Stimulated activated CD4-positive, alpha-beta T cell treated with anti-CD3 and anti-CD28 coated beads, Interleukin-4, amount 100 ng/mL, for 24 hours (primary cell): ENCODE measurements around the gene BNC2.

ENCODE experiments used
- DNase-seq: peaks from one replicate; pipeline ENCODE4 v3.0.0-alpha.2; 2020

Gene BNC2

DNA sequence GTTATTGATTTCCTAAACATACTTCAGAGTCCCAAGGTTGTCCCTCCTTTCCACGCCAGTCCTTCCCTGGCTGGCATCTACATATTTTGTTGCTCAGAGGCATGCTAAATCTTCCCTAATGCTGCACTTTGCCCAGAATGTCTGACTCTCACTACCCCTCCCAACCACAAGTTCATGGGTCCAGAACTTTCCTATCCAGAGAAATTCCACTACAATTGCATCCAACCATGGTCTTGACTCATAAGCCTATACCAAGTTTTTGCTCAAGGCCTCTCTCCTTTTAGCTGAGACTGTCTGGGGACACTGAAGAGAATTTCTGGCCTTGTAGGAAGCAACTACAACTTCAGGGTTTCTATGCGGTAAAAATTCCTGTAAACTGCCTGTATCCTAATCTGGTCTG lies 206.3 kb downstream of the BNC2 start:
- no peak for DNase-seq

- no peak for DNase-seq
Measured at GRCh38 chr9:16661816-16662215, 208.7 kb downstream of the BNC2 start.

DNA sequence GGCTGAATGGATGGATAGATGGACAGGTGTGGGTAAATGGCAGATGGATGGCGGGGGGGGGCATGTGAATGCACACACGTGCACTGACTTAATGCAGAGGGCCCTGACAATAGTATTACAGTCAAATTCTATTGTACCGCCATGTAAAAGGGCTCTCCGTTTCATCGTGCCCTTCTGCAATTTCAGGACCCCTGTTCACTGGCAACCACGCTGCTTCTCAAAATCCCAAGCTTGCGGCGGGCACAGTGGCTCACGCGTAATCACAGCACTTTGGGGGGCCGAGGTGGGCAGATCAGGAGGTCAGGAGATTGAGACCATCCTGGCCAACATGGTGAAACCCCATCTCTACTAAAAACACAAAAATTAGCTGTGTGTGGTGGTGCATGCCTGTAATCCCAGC lies 211.4 kb downstream of the BNC2 start:
- no peak for DNase-seq

- DNase-seq = no peak
Measured at GRCh38 chr9:16656432-16657169, 213.9 kb downstream of the BNC2 start.

DNA sequence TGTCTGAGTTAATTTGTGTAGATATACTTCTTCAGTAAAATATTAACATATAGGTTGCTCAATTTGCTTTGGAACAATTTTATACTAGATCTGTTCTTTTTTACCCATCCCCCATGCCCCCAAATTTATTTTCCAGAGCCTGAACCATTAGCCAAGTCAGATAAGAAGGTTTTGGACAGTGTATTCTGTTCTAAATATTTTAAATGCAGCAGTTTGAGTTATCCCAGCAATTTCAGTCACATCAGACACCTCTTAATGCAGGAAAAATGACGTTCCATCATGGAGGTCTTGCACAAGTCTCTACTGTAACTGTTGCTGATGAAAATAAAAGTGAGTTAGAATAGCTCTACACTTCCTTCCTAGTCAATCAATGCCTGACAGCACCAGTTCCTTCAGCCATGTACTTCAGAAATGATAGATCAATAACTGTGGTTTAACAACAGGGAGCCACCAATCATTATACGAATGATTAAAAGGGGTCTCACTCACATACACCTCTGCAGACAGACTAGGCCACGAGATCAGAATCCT lies 215.8 kb downstream of the BNC2 start:
- DNase-seq = no peak

DNA sequence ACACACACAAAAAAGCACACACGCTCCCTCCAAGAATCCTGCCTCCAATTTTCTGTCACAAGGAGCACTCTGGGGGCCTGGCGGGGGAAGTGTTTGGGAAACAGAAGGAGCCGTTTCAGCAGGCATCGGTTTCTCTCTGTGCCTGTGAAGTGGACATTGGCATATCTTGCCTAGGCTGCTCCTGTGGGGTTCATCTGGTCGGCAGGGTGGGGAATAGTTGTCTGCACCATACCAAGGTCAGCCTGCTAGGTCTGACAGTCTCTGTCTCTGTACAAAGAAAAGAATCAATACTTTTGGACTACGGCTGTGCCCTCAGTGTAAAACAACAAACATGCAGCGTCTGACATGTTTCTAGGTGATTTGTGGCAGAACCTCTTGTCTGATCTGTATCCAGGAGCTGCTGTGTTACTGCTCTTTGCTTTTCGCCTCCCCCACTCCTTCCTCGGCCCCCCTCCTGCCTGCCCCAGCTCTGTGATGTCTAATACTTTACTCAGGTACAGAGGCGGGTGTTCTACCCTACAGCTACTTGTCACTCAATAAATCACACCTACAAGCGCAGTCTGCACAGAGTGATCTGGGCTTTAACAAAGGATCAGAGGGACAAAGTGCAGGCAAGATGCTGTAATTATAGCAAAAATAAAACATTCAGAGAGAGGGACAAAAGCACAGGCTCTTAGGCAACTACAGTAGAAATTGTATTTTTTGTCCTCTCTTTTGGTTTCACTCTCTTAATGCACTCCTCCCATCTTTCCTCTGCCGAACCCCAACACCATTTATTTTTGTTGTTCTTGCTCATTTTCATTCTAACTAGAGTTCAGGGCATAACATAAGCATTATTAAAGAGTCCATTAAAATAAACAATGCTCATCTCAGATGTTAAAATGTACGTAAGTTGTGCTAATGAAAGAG lies 216.7 kb downstream of the BNC2 start:
- DNase-seq = no peak

DNA sequence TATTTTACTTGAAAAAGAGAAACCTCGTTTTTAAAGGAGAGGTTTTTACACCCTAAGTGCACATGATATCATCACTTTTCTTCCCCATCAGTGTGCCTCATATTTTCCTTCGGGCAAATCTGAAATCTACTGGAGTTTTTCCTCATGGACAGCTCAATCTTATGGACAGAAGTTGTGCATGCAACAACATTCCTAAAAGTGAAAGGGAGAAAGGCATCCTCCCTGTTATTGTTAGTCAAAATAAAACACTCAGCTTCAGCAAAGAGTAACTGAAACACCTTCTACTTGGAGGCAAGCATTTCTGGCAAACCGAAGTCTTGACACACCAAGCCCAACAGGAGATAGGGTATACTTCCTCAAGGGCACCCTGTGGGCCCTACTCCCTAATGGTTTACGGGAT lies 217.9 kb downstream of the BNC2 start:
- DNase-seq = no peak

DNA sequence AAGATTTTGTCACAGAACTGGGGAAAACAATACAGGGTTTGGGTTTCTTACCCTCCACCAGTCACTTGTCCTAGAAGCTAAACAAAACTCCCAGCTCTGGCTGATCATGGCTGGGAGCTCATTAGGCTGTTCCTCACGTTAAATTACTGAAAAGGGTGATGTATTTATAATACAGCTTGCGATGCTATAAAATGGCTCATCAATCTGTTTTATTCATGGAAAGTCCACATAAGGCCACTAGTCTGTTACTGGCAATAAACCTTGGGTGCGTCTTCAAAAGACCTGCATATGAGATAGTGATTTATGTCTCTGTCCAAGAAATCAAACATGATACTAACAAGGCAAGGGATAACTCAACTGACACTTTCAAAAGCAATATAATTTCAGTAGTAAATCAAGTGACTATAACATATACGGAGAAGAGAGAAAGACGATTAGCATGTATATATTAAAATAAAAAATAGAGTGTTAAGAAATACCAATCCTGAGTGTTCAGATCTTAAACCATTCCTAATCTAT lies 219.0 kb downstream of the BNC2 start:
- DNase-seq = no peak

DNA sequence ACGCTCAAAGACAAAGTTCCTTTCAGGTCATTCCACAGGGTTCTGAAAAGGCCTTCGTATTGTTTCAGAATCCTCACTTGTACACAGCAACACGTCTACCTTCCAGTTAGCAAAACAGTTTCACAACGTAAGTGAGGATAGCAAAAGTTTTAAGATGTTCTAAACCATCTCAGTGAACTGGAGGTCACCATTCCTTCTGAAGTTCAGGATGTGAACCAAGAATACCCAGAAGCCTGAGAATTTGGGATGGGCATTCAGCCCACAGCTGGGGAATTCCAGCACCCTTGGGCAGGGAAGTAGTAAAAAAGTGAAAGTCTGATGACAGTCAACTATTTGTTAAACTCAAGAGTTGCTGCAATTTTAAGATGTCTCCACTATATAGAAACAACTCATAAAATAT lies 224.5 kb downstream of the BNC2 start:
- no peak for DNase-seq

DNA sequence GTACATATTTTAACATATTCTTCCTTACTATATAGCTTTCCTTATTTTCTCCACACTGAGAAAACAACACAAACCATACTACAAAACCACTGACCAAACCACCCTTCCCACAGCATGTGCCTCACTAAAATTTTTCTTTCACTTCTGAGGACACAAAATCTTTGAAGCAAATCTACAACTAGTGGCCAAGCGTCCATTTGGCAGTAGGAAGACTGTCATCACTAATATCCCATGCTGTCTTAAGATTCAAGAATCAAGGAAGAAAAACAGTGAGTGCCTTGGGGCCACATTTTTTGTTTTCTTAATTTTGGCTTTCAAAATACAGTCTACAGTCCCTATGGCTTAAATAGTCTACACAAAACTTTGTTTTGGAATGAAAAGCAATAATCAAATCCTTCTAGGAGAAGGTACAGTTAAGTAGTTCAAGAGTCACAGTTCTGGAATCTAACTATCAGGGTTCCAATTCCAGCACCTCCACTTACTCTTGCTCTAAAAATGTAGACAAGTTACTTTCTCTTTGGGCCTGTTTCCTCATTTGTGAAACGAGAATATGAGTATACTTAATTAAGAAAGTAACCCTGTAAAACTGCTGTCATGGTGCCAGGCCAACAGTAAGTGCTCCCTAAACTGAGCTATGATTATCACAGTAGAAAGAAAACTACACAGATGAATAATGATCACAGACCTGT lies 227.9 kb downstream of the BNC2 start:
- DNase-seq = no peak

- DNase-seq = no peak
Measured at GRCh38 chr9:16640649-16641048, 229.8 kb downstream of the BNC2 start.

GRCh38 chr9:16639644-16640043 lies 230.8 kb downstream of the BNC2 start:
- DNase-seq = no peak

DNA sequence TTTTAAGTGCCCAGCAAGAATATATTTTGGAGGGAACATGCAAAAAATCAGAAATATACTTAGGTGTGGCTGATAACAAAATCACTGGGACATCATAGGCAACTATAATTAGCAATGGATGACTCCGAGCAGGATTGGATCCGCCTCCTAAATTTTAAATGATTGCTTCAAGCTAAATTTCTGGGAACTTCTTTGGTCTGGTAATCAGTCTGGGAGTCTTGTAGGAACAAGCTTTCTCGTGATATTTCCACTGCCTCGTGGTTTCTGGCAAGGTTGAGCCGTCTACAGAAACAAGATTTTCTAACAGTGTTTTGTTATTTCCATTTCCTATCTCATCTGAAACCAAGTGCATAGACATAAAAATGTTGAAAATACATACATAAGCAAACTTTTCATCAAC lies 232.6 kb downstream of the BNC2 start:
- DNase-seq = no peak

DNA sequence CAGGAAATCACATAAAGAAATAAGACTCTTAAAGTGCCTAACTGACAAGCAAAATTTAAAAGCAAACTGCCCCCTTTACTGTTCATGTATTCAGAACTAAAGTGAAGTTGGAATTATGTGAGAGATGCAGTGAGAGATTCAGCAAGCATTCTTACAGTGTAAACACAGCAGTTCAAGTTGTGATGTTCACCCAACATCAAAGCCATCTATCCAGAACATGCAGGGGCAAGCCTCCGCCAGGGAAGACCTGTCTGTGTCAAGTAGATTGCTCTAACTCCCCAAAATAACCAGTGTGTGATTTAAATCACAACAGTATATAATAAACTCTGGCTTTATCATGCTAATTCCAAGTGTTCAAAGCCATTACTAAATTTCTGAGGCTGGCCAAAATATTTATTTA lies 233.3 kb downstream of the BNC2 start:
- DNase-seq = no peak

DNA sequence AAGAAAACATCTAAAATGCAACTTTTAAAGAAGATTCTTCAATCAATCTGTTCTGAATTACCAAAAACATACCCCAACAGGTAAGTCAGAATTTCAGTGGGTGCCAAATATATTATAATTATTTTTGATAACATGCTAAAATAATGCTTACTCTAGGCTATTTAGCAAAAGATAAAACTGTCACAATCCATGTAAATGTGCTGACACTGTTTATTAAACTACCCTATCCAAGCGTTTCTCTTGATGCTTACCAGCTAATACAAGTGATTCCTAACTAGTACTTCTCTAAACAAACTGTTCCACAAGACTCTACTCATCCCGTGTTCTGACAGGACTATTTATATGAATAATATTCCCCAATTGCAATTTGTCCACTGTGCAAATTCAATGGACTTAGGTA lies 236.7 kb downstream of the BNC2 start:
- DNase-seq = no peak

GRCh38 chr9:16628413-16628812 lies 242.1 kb downstream of the BNC2 start:
- DNase-seq = no peak

DNA sequence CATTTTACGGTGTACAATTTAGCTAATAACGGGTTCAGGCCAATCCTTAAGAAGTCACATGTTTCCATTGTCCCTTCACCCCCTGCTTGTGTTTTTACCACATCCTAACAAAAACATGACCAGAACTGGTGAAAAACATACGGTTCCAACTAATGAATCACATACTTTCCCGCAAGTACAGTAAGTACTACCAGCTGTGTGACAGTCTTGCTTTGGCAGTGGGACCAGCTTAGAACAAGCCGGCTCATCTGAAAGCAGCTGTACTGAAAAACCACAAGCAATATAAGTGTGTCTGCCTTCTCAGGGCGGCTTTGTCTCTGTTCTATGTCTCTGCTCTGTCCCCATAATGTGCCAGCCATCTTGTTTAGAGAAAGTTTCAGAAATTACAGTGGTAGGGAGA lies 242.5 kb downstream of the BNC2 start:
- DNase-seq = no peak

GRCh38 chr9:16627521-16627920 lies 242.9 kb downstream of the BNC2 start:
- no peak for DNase-seq

GRCh38 chr9:16626577-16627130 lies 243.8 kb downstream of the BNC2 start:
- no peak for DNase-seq

DNA sequence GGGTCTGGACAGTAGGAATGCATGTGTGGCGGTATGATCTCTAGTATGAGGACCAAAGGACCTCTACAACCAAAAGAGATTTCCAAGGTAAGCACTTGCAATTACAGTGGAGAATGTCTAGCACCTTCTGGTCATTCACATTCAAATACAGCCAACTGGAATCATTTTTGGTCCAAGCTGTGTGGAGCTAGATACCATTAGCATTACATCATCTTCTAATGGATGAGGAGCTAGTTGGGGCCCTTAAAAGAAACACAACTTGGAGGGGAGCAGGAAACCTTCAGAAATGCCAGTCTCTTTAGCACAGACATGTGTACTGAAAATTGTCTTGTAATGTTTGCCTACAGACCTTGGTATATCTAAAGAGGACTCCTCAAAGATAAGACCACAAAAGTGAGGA lies 244.7 kb downstream of the BNC2 start:
- no peak for DNase-seq

DNA sequence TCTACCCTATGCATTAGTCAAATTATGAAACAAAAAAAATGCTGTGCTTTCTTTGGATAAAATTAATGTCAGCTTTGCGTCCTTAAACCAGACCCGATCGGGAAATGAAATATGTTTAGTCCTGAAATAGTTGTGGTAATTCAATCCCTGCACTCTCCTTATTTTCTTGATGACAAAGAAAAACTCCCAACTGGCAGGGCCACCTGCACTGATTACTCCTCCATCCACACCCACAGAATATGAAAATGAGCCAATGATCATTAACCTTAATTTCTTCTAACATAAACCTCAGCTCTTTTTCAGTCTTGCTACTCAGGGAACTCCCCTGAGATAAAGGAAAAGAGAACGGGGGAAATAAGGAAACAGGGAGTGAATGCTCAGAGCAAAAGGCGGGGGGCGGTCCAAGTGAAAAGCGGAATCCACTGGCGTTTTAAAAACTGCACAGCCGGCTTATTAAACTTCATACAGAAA lies 245.3 kb downstream of the BNC2 start:
- DNase-seq = no peak

GRCh38 chr9:16624744-16625117 lies 245.7 kb downstream of the BNC2 start:
- DNase-seq = no peak
